LoVo (cell line): ENCODE results near the gene PTPRA.
"Not testable (repeated sequence)": the region's sequence is repeated elsewhere in the genome, so short reads cannot be mapped to it uniquely, and the experiment has no call there.

Experiments used
- DNase-seq: peaks from one replicate; pipeline ENCODE4 v3.0.0-alpha.2; 2016; ENCODE audit warnings: low spot score

Gene PTPRA, protein sequence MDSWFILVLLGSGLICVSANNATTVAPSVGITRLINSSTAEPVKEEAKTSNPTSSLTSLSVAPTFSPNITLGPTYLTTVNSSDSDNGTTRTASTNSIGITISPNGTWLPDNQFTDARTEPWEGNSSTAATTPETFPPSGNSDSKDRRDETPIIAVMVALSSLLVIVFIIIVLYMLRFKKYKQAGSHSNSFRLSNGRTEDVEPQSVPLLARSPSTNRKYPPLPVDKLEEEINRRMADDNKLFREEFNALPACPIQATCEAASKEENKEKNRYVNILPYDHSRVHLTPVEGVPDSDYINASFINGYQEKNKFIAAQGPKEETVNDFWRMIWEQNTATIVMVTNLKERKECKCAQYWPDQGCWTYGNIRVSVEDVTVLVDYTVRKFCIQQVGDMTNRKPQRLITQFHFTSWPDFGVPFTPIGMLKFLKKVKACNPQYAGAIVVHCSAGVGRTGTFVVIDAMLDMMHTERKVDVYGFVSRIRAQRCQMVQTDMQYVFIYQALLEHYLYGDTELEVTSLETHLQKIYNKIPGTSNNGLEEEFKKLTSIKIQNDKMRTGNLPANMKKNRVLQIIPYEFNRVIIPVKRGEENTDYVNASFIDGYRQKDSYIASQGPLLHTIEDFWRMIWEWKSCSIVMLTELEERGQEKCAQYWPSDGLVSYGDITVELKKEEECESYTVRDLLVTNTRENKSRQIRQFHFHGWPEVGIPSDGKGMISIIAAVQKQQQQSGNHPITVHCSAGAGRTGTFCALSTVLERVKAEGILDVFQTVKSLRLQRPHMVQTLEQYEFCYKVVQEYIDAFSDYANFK

DNA sequence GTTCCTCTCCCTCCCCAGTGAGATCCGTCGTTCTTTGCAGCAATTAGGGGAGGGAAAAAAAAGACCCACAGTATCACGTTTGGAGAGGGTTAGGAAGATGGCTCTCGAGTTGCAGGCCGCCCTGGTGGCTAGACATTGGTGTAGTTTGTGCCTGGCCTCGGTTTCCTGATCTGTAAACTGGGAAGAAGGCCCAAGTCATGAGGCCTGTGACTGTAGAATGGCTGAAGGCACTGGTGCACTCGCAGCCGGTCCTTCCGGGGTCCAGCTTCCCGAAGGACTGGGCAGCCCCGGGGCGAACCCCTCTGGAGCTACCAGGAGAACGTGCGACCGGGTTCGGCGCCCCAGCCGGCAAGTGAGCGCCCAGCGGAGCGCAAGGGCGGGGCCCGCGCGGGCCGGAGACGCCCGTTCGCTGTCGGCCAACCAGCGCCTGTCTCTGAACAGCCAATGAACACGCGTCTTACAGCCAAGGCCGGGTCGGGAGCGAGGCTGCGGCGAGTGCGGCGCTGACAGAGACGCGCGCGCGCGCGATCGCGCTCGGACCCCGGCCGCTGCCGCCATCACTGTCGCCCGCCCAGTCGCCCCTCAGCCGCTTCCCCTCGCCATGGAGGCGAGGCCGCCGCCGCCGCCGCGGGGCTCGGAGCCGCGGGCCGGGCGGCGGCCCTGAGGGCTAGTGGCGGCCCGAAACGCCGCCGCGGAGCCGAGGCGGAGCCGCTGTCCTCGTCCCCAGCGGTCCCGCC is at the start of gene PTPRA:
Gene PTPRA, plus strand, starts transcription at position 472 of the 737 bp plus-strand sequence. CDS start 90,797 bp downstream, outside the sequence.
- peak; percentile 93 for DNase-seq

DNA sequence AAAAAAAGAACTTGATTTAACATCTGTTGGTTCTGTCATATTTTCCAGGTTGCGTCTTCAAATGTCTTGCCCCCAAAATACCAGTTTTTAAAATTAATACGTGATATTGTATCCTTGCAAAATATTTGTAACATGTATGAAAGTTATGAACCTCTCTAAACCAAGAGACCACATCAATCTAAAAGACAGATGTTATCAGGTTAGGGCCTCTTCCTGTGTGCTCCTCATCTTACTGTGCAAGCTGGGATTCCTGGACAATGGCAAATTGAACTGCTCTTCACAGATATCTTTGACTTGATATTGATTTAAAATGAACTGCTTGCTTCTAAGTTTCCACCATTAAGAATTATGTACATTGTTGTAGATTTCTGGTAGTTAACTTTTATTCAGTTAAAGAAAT is 47.5 kb upstream of the PTPRA start:
- DNase-seq, result no peak

DNA sequence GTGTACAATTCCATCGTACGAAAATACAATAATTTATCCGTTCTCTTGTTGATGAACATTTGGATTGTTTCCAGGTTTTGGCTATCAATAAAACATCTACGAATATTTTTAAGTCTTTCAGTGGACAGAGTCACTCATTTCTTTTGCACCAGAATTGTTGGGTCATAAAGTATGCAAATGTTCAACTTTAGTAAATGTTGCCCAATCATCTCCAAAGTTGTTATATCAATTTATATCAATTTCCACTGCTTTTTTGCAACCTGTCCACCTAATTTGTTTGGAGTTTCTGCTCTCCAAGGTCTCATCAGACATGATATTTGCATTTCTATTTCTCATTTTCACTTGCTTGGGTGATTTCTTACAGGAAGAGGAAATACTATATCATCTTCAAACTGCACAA is 46.6 kb upstream of the PTPRA start:
- no peak for DNase-seq

DNA sequence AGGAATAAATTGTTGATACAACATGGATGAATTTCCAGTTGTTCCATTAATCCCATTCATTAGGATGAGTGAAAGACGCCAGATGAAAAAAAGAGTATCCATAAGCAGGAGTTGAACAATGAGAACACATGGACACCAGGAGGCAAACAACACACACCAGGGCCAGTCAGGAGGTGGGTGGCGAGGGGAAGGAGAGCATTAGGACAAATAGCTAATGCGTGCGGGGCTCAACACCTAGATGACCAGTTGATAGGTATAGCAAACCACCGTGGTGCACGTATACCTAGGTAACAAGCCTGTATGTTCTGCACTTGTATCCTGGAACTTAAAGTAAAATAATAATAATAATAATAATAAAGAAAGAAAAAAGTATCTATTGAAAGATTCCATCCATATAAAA is 43.9 kb upstream of the PTPRA start:
- DNase-seq, result no peak

DNA sequence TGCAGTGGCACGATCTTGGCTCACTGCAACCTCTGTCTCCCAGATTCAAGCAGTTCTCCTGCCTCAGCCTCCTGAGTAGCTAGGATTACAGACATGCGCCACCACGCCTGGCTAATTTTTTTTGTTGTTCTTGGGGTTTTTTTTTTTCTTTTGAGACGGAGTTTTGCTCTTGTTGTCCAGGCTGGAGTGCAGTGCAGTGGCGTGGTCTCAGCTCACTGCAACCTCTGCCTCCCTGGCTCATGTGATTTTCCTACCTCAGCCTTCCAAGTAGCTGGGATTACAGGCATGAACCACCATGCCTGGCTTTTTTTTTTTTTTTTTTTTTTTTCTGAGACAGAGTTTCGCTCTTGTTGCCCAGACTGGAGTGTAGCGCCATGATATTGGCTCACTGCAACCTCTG is 42.1 kb upstream of the PTPRA start:
- DNase-seq, result not testable (repeated sequence)

DNA sequence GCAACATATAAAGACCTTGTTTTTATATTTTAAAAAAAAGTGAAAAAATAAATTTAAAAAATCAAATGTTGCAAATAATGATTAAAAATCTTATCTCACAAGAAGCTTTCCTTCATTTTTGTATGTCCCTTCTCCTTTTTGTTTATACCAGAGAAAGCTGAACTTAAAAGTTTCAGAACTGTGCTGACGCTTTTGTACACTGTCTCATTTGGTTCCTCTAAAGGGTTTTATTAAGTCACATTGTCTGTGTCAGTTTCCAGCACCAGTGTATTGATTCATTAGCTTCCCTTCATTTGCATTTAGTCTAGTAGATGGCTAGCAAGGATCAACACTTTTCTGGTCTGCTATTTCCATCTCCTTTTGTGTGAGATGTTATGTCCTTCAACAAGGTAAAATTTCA is 39.5 kb upstream of the PTPRA start:
- no peak for DNase-seq

DNA sequence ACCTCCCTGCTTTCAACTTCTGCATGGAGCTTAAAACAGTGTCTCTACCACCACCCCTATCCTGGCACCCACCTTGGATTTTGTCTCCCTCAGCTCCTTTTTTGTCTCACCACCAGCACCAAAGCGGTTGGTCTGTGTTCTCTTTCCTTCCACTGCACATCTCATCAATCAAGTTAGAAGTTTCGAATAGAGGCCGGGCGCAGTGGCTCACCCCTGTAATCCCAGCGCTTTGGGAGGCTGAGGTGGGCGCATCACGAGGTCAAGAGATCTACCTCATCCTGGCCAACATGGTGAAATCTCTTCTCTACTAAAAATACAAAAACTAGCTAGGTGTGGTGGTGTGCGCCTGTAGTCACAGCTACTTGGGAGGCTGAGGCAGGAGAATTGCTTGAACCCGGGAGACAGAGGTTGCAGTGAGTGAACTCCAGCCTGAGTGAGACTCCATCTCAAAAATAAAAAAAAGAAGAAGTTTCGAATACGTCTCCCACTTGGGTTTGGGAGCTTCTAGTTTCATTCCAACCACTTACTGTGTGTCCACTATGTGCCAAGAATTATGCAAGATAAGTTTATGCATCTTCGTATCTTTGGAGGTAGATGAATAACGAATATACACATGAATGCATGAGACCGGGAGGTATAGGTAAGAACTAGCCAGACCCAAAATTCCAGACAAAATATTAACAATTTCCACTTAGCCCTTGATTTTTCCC is 38.7 kb upstream of the PTPRA start:
- DNase-seq, result no peak

DNA sequence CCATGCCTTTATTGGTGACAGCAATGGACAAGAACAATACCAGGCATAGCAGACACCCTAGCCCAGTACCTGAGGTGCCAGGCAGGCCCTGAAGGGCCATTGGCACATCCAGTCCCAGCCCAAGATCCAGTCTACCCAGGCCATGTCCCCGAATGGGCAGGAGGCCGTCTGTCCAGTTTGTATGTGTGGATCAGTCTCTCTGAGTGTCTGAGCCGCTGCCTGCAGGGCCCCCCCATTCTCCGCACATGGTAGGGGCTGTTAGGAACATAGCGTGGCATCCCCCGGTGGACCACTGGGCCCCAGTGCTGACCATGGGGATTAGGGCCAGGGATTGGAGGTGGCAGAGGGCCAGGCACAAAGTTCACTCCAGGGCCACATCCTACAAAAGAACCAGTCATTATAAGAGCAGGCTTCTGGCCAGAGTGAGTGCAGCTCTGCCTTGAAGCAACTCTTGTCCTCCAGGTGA is 37.9 kb upstream of the PTPRA start:
- DNase-seq, result no peak

DNA sequence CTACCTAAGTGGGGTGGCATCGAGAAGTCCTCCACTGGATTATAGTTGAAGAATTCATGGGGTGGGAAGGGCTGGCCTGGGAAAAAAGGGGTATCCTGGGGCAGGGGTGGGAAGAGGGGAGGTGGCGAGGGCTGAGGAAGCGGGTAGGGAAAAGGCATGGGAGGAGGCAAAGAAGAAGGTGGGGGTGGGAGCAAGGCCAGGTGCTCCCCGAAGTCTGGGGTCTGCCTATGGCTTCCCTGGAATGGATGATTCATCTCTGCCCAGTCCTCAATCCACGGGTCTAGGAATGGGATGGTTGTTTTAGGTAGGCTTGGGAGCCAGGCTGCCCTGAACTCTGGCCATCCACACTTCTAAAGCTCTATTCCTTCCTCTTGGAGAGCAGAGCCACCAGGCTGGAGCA is 37.2 kb upstream of the PTPRA start:
- no peak for DNase-seq

DNA sequence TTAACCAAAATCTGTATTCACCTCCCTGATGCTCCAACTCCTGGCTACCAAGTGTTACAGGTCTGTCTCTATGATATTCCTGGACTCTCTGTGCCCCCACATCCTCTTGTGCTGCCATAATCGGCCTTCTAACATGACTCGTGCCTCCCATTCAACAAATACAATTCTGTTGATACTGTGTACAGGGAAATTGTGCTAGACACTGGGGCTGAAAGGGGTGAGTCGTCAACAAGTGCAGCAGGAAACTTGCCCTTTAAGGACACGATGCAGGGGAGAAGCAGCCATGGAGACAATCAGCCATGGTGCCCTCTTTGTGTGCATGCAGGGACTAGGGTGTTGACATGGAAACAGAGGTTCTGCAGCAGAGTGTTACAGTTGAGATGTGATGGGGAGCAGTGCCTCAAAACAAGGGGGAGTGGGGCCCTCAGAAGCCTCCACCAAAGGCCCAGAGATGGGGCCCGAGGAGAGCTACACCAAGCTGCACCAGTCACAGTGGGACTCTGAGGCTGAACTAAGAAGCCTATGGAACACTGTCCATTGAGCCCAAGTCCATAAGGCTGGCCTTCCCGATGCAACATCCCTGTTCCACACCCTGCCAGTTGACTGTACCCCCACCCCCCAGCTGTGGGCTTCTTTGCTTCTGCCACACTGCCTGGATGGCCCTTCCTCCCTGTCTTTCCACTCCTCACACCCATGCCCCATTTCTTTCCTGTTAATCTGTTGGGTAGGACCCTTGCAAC is 35.9 kb upstream of the PTPRA start:
- no peak for DNase-seq

DNA sequence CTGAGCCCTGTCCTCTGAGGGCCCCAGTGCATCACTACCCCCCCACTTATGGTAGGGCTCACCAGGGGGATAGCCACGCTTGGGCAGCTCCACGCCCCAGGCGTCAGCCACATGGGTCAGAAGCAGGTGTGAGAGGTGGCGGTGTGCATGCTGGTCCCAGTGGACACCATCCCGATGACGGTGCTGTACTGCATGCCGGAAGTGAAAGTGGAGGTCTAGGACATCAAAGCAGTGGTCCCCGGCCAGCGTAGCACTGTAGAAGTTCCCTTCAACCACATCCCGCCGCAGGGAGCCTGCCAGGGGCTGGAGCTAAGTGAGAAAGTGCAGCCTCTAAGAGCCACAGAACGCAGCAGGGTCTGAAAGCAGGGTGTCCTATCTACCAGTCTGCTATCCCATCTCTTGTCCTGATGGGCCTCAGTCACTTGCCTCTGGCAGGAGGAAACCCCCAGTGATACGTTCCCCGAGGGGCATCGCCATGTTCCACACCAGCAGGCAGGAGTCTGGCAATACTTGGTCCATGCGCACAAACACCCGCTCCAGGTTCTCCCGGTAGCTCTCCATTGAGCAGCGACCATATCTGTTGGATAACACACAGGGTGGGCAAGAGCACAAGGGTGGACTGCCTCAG is 35.0 kb upstream of the PTPRA start:
- no peak for DNase-seq

DNA sequence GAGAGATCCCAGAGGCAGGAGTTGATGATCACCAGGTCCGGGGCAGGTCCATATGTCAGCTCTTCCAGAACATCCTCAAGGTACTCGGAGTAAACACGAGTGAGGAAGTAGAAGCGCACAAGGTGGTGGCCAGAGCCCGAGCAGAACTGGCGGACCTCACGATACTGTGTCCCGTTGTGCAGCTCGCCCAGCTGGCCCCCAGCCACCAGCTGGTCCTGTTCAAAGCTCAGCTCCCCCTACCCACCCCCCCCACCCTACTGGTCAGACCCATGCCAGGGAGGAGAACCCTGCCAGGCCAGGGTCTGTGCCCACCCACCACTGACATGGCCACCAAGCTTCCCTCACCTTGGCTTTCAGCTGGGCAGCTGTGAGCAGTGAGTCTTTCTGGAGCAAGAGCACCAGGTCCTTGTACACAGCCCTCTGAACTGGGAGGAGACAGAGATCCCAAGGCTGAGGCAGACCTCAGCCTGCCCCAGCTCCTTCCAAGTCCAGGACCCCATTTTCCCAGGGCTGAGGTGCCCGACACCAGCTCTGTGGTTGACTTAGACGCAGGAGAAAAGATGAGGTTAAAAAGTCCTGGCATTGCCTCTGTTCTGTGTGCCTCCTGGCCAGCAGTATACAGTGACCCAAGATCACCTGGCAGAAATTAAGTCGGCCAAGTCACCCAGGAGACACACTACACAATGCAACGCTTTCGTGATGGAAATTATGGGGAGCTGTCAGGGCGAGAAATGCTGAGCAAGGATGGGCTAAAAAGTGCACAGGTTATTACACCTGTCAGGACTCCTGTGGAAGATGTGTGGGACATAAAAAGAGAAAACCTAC is 34.2 kb upstream of the PTPRA start:
- DNase-seq, result no peak

DNA sequence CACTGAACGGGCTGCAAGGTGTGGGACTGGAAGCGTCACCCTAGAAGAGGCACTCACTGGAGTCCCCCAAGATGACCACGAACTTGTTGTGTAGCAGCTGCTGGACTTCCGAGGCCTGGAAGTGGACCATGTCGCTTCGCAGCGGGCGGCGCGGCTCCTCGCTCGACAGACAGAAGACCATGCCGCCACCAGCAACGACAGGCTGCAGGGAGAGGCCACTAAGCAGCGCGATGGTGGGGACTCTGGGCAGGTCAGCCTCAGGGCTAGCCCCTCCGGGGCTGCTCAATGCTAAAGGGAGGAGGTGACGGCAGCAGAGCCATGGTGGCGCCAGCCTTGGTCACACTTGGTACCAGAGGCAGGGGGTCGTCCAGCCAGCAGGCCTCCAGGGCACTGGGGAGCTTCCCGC is 33.5 kb upstream of the PTPRA start:
- DNase-seq, result no peak

DNA sequence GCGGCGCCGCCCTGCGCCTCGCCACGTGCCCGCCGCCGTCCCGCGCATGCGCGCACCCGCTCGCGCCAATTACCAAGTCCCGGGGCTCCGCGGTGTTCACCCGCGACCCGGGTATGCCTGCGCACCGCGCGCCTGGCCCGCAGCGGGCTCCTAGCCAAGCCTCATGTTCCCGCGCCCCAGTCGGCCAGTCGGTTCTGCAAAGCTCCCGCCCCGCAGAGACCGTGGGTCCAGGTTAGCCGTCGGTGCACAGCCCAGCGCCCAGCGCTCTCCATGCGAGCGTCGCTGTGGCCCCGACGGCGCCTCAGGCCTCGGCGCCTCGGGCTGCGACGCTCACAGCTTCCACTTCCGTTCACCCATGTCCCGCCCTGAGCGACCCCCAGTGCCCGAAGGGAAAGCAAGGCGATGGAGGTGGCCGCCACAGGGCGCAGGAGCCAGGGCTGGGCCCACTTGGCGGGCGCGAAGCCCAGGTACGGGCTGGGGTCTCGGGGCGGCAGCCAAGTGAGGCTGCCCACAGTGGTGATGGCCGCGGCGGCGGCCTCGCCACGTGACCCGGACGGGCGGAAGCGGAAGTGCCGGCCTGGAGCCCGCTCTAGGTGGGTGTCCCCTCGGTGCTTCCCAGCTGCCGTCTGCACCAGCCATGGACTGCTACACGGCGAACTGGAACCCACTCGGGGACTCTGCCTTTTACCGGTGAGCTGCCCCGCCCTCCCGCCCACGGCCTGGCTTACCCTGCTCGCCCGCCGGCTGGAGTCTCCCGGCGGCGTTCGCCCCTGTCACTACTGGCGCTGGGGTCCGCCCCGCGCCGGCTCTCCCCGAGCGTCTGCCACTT is 32.9 kb upstream of the PTPRA start, which contains the start of the genes PCED1A and VPS16:
Gene PCED1A, minus strand, starts transcription at position 518 of the 829 bp plus-strand sequence. CDS start 743 bp downstream, outside the sequence.
Gene VPS16, plus strand, starts transcription at position 608 of the 829 bp plus-strand sequence. Its CDS starts 30 bp downstream, at position 638.
- peak; percentile 86 for DNase-seq

DNA sequence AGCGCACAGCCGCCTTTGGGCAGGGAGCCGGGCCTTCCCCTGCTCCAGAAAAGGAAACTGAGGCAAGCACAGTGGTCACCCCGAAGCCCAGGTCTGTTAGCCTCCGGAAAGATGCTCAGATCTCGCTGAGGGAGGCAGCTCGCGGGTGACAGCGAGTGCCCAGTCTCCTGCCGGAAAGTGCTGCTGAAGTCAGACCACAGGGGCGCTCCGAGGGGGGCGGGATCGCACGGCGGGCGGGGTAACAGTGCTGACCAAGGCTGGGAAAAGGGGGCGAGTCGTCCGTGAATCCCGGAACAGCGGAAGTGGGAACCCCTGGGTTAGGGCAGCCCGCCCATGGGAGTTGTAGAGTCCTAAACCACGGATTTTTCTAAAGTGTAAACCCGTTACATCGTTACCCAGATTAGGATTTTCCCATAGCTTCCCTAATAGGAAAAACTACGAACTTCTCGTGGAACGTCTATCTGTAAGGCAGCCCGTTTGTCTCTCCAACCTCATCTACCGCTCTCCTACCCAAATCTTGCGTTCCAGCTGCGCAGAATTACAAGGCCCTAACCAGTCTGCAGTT is 32.2 kb upstream of the PTPRA start:
- DNase-seq, result peak; percentile 23

DNA sequence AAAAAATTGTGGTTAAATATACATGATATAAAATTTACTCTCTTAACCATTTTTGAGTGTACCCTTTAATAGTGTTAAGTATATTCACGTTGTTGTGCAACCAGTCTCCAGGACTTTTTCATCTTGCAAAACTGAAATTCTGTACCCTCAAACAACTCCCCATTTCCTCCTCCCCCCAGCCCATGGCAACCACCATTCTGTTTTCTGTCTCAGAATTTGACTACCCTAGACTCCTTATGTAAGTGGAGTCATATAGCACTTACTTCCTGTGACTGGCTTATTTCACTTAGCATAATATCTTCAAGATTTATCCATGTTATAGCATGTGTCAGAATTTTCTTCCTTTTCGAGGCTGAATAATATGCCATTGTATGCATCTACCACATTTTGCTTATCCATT is 27.7 kb upstream of the PTPRA start:
- no peak for DNase-seq

DNA sequence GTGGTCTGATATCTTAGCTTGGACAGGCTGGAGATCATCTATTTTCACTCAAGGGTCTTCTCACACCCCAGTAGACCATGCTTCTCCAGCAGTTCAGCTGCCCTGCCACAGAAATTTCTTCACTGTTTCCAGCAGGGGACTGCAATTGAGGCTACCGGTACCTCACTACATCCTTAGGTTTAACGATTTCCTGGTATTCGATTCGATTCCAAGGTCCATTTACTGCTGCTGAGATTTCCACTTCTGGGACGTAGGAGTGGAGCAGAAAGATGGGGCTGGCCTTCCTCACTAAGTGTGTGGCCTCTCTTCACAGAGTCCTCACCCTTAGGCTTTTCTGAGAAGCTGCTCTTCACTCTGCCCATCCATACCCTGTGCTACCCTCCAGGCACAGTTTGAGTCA is 26.6 kb upstream of the PTPRA start:
- DNase-seq, result no peak

DNA sequence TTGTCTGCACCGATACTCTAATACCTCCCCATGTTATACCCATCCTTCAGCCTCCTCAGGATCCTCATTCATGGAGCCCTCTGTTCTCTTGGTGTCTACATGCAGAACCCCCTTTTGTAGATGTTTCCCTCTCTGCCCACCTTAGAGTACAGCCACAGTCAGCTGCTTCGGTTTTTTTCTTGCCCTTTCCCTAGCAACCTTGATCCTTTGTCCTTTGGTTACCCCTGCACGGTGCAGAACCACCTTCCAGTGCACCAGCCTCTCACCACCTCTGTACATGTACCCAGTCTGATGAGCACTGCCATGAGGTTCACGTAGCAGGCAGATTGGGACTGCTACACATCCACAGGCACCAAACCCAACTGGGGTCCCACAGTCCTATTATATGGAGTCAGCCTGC is 25.5 kb upstream of the PTPRA start:
- no peak for DNase-seq
